Stimulated activated naive B cell treated with anti-CD40 and anti-IgM and Interleukin-4, amounts not matched to agents 10 μg/mL and 1 μg/mL and 100 μg/mL, for 72 hours (primary cell): Measurements from ENCODE around the gene PDE4A.
A peak's percentile ranks its signal among the peaks of the same experiment; 100 is the strongest.
"Not testable (repeated sequence)": the region's sequence is repeated elsewhere in the genome, so short reads cannot be mapped to it uniquely, and the experiment has no call there.

Experiments used
- ATAC-seq, 2 donors: fragments of 150-1000 bp; cut with Tn5 transposase; replicated peaks; 2 replicates each; pipeline ENCODE4 v1.10.0; 2021; ENCODE audit warnings: moderate library complexity in 1 of 2
- DNase-seq: peaks from one replicate; pipeline ENCODE4 v3.0.0; 2021
- H3K27ac Mint-ChIP-seq: one replicate; pipeline ENCODE4 v1.8.0; 2022; ENCODE audit warnings: mild to moderate bottlenecking, mixed read lengths
- H3K27me3 Mint-ChIP-seq, 2 donors: one replicate each; pipeline ENCODE4 v1.8.0; 2022; ENCODE audit warnings: mixed read lengths in 2 of 2
- H3K36me3 Mint-ChIP-seq, 2 donors: one replicate each; pipeline ENCODE4 v1.8.0; 2022; ENCODE audit warnings: mixed read lengths in 2 of 2, mild to moderate bottlenecking in 1 of 2
- H3K4me1 Mint-ChIP-seq, 2 donors: one replicate each; pipeline ENCODE4 v1.8.0; 2022; ENCODE audit warnings: mixed read lengths in 2 of 2, mild to moderate bottlenecking in 1 of 2
- H3K4me3 Mint-ChIP-seq, 2 donors: one replicate each; pipeline ENCODE4 v1.8.0; 2022; ENCODE audit warnings: mild to moderate bottlenecking in 2 of 2, mixed read lengths in 2 of 2, moderate library complexity in 1 of 2
- H3K9me3 Mint-ChIP-seq, 2 donors: one replicate each; pipeline ENCODE4 v1.8.0; 2022; ENCODE audit warnings: mixed read lengths in 2 of 2, mild to moderate bottlenecking in 1 of 2

The PDE4A gene

GRCh38 chr19:10452726-10453618 lies 32.6 kb downstream of the PDE4A start:
- H3K4me1 Mint-ChIP-seq: peaks cover 5% of the 10 kb centered on the region in 2 donors
- DNase-seq (no peak), ATAC-seq (no peak)
- no peaks in the 10 kb centered on the region for H3K9me3 Mint-ChIP-seq
- H3K36me3 Mint-ChIP-seq: peaks cover 31 to 47% of the 10 kb centered on the region in 2 donors
- no peak overlapping the region for H3K4me3 Mint-ChIP-seq
- H3K27me3 Mint-ChIP-seq: peaks cover 22 to 27% of the 10 kb centered on the region in 2 donors
- no peak overlapping the region for H3K27ac Mint-ChIP-seq

DNA sequence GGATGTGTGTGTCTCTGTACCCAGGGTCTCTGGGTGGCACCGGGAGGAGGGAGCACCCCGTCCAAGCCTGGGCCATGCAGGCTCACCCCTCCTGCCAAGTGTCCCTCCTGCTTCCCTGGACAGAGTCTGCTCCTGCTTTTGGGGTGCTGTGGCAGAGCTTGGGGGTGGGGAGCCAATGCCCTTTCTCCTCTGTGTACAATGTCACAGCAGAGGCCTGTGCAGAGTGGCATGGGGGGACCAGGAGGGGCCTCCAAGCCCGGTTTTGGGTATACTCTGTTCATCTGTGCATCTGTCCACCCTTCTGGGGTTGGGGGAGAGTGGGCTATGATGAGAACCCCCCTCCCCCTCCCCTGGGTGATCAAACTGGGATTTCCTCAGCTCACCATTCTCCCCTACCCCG lies 33.5 kb downstream of the PDE4A start:
- Mint-ChIP-seq H3K27me3 (peaks cover 22 to 25% of the 10 kb centered on the region in 2 donors), H3K4me3 (no peak overlapping the region), H3K36me3 (peaks cover 26 to 42% of the 10 kb centered on the region in 2 donors), H3K4me1 (peaks cover 5% of the 10 kb centered on the region in 2 donors), H3K27ac (peak overlapping the region; percentile 68), H3K9me3 (no peaks in the 10 kb centered on the region)
- DNase-seq (no peak), ATAC-seq (no peak)

DNA sequence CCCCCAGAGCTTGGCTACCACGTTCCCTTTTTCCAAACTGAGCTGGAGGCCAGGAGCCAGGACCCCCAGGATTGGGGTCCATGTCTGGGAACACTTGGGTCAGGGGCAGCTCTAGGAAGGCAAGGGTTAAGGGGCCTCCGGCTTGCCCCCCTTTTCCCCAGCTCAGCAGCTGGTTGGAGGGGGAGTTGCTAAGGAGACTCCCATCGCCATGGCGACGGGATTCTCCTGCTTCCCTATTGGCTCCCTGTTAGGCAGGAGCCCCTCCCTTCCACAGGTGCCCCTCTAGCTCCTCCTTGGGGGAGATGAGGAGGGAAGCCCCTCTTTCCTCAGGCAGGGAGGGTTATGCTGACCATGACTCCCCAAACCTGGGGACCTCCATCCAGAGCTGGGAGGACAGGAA lies 33.9 kb downstream of the PDE4A start:
- DNase-seq (no peak), ATAC-seq (no peak)
- H3K9me3 Mint-ChIP-seq: no peaks in the 10 kb centered on the region
- no peak overlapping the region for H3K4me3 Mint-ChIP-seq
- peaks cover 22 to 38% of the 10 kb centered on the region in 2 donors for H3K36me3 Mint-ChIP-seq
- H3K4me1 Mint-ChIP-seq: peaks cover 5% of the 10 kb centered on the region in 2 donors
- peaks cover 22 to 23% of the 10 kb centered on the region in 2 donors for H3K27me3 Mint-ChIP-seq
- no peak overlapping the region for H3K27ac Mint-ChIP-seq

DNA sequence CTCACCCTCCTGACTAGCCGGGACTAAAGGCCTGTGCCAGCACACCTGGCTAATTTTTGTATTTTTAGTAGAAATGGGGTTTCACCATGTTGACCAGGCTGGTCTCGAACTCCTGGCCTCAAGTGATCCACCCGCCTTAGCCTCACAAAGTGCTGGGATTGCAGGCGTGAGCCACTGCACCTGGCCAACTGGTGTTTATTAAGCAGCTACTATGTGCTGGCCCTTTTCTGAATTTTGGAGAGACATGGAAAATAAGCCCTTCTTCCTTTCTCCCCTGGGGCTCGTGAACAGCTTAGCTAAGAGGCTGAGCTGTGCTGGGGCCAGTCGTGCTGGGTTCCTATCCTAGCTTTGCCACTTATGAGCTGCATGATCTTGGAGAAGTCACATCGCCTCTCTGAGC lies 38.4 kb downstream of the PDE4A start:
- DNase-seq, H3K9me3 Mint-ChIP-seq, ATAC-seq, H3K27ac Mint-ChIP-seq, H3K4me3 Mint-ChIP-seq: not testable (repeated sequence)
- Mint-ChIP-seq H3K27me3 (peaks cover 6 to 12% of the 10 kb centered on the region in 2 donors), H3K4me1 (peaks cover 5 to 23% of the 10 kb centered on the region in 2 donors), H3K36me3 (peaks cover 18 to 27% of the 10 kb centered on the region in 2 donors)

DNA sequence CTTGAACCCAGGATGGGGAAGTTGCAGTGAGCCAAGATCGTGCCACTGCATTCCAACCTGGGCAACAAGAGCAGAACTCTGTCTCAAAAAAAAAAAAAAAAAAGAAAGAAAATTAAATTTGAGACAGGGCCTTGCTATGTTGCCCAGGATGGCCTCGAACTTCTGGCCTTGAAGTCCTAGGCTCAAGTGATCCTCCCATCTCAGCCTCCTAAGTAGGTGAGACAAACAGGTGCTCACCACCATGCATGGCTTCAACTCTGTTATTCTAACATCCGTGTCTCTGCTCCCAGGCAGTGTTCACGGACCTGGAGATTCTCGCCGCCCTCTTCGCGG lies 40.3 kb downstream of the PDE4A start:
- peaks cover 0 to 11% of the 10 kb centered on the region in 2 donors for H3K27me3 Mint-ChIP-seq
- DNase-seq: no peak
- H3K27ac Mint-ChIP-seq: peak overlapping the region; percentile 33
- H3K4me1 Mint-ChIP-seq: peaks cover 6 to 22% of the 10 kb centered on the region in 2 donors
- no peaks in the 10 kb centered on the region for H3K9me3 Mint-ChIP-seq
- peak overlapping the region; percentile 22 to 59 for H3K4me3 Mint-ChIP-seq
- no peak for ATAC-seq
- peaks cover 21 to 34% of the 10 kb centered on the region in 2 donors for H3K36me3 Mint-ChIP-seq

DNA sequence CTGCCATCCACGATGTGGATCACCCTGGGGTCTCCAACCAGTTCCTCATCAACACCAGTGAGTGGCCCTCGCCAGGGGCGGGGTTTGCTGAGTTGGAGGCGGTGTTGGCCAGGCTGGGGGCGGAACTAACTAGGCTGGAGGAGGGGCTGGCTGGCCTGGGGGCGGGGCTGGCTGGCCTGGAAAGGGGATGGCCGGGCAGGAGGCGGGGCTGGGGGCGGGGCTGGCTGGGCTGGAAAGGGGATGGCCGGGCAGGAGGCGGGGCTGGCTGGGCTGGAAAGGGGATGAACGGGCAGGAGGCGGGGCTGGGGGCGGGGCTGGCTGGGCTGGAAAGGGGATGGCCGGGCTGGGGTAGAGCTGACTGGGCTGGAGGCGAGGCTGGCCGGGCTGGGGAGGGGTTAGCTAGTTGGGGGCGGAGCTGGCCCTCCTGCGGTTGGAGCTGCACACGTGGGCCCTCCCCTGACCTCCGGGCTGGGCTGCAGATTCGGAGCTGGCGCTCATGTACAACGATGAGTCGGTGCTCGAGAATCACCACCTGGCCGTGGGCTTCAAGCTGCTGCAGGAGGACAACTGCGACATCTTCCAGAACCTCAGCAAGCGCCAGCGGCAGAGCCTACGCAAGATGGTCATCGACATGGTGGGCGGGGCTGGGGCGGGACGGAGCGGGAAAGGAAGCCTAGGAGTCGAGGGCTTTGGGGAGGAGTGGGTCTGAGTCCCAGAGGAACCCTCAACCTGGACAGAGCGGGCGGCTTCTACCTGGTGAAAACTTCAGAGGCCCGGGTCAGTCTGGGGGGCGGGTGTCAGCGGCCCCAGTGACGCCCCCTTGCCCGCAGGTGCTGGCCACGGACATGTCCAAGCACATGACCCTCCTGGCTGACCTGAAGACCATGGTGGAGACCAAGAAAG lies 41.0 kb downstream of the PDE4A start:
- peaks cover 19 to 30% of the 10 kb centered on the region in 2 donors for H3K36me3 Mint-ChIP-seq
- H3K9me3 Mint-ChIP-seq: no peaks in the 10 kb centered on the region
- DNase-seq: peak; percentile 84
- H3K4me1 Mint-ChIP-seq: peaks cover 6 to 22% of the 10 kb centered on the region in 2 donors
- H3K27me3 Mint-ChIP-seq: peaks cover 0 to 11% of the 10 kb centered on the region in 2 donors
- peak; percentile 98 to 99 for ATAC-seq
- peak overlapping the region; percentile 59 to 68 for H3K4me3 Mint-ChIP-seq
- peak overlapping the region; percentile 33 for H3K27ac Mint-ChIP-seq

- H3K27me3 Mint-ChIP-seq: peaks cover 3 to 11% of the 10 kb centered on the region in 2 donors
- not testable (repeated sequence) for H3K9me3 Mint-ChIP-seq, ATAC-seq, DNase-seq, H3K27ac Mint-ChIP-seq
- H3K36me3 Mint-ChIP-seq: peaks cover 25 to 35% of the 10 kb centered on the region in 2 donors
- peaks cover 6 to 22% of the 10 kb centered on the region in 2 donors for H3K4me1 Mint-ChIP-seq
- H3K4me3 Mint-ChIP-seq: peak overlapping the region; percentile 49 to 68
These were observed 41.7 kb downstream of the PDE4A start for GRCh38 chr19:10462042-10462441.

GRCh38 chr19:10462557-10462956 lies 42.2 kb downstream of the PDE4A start:
- DNase-seq (no peak), ATAC-seq (no peak)
- peaks cover 25 to 34% of the 10 kb centered on the region in 2 donors for H3K36me3 Mint-ChIP-seq
- peaks cover 6 to 22% of the 10 kb centered on the region in 2 donors for H3K4me1 Mint-ChIP-seq
- H3K27me3 Mint-ChIP-seq: peaks cover 3 to 11% of the 10 kb centered on the region in 2 donors
- H3K4me3 Mint-ChIP-seq: no peak overlapping the region
- no peak overlapping the region for H3K27ac Mint-ChIP-seq
- no peaks in the 10 kb centered on the region for H3K9me3 Mint-ChIP-seq

- Mint-ChIP-seq H3K27ac (no peak overlapping the region), H3K9me3 (no peaks in the 10 kb centered on the region), H3K36me3 (peaks cover 38 to 49% of the 10 kb centered on the region in 2 donors), H3K27me3 (peaks cover 11 to 19% of the 10 kb centered on the region in 2 donors), H3K4me1 (peaks cover 6 to 22% of the 10 kb centered on the region in 2 donors), H3K4me3 (no peak overlapping the region)
- no peak for DNase-seq
- no peak for ATAC-seq
These were observed 44.1 kb downstream of the PDE4A start for GRCh38 chr19:10464456-10464855.

DNA sequence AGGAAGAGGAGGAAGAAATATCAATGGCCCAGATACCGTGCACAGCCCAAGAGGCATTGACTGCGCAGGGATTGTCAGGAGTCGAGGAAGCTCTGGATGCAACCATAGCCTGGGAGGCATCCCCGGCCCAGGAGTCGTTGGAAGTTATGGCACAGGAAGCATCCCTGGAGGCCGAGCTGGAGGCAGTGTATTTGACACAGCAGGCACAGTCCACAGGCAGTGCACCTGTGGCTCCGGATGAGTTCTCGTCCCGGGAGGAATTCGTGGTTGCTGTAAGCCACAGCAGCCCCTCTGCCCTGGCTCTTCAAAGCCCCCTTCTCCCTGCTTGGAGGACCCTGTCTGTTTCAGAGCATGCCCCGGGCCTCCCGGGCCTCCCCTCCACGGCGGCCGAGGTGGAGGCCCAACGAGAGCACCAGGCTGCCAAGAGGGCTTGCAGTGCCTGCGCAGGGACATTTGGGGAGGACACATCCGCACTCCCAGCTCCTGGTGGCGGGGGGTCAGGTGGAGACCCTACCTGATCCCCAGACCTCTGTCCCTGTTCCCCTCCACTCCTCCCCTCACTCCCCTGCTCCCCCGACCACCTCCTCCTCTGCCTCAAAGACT lies 46.9 kb downstream of the PDE4A start:
- peaks cover 36 to 42% of the 10 kb centered on the region in 2 donors for H3K36me3 Mint-ChIP-seq
- no peak for DNase-seq
- H3K27me3 Mint-ChIP-seq: peaks cover 11 to 21% of the 10 kb centered on the region in 2 donors
- H3K4me3 Mint-ChIP-seq: no peak overlapping the region
- H3K9me3 Mint-ChIP-seq: no peaks in the 10 kb centered on the region
- no peak for ATAC-seq
- H3K27ac Mint-ChIP-seq: no peak overlapping the region
- H3K4me1 Mint-ChIP-seq: peaks cover 1 to 7% of the 10 kb centered on the region in 2 donors

DNA sequence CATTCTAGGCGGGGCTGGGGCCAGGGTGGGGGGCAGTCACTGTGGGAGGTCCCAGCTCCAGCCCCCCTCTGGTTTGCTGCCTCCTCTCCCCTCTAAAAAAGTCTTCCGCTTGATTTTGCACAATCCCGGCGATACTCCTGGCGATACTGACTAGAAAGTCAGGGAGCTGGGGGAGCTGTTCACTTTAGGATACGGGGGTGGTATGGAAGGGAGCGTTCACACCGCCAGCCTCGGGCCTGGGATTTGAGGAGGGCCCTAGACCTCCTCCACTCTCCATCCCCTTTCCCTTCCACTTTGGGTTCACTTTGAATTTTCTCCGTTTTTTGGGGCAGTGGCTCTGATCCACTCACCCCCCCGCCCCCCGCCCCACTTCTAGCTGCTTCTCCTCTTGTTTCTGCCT lies 47.8 kb downstream of the PDE4A start:
- Mint-ChIP-seq H3K27me3 (peaks cover 11 to 13% of the 10 kb centered on the region in 2 donors), H3K9me3 (no peaks in the 10 kb centered on the region), H3K4me3 (no peak overlapping the region), H3K4me1 (peaks cover under 1 to 1% of the 10 kb centered on the region in 2 donors), H3K36me3 (peaks cover 30 to 34% of the 10 kb centered on the region in 2 donors), H3K27ac (no peak overlapping the region)
- no peak for DNase-seq
- no peak for ATAC-seq

- Mint-ChIP-seq H3K4me1 (peaks cover 0 to 5% of the 10 kb centered on the region in 2 donors), H3K27ac (peak overlapping the region; percentile 82), H3K36me3 (peaks cover 15 to 20% of the 10 kb centered on the region in 2 donors), H3K27me3 (peaks cover 13 to 17% of the 10 kb centered on the region in 2 donors), H3K9me3 (no peaks in the 10 kb centered on the region), H3K4me3 (no peak overlapping the region)
- DNase-seq: no peak
- peak; percentile 64 to 68 for ATAC-seq
These were observed 51.6 kb downstream of the PDE4A start for GRCh38 chr19:10471909-10472308.

DNA sequence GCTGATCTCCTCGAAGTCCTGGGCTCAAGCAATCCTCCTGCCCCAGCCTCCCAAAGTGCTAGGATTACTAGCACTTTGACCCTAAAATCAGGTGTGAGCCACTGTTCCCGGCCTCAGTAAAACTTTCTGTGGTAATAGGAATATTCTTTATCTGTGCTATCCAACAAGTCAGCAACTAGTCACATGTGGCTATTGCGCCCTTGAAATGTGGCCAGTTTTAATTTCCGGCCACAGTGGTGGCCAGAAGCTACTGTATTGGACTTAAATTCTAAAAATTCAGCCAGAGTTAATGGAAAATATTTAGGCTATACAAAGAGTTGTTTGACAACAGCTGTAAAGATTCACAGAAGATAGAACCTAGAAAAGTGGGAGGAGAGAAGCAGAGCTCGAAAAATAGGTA lies 52.9 kb downstream of the PDE4A start:
- peaks cover 13 to 17% of the 10 kb centered on the region in 2 donors for H3K27me3 Mint-ChIP-seq
- DNase-seq (no peak), ATAC-seq (no peak)
- H3K9me3 Mint-ChIP-seq: no peaks in the 10 kb centered on the region
- H3K4me1 Mint-ChIP-seq: peaks cover 0 to 5% of the 10 kb centered on the region in 2 donors
- H3K36me3 Mint-ChIP-seq: peaks cover 9 to 14% of the 10 kb centered on the region in 2 donors
- no peak overlapping the region for H3K27ac Mint-ChIP-seq
- no peak overlapping the region for H3K4me3 Mint-ChIP-seq

DNA sequence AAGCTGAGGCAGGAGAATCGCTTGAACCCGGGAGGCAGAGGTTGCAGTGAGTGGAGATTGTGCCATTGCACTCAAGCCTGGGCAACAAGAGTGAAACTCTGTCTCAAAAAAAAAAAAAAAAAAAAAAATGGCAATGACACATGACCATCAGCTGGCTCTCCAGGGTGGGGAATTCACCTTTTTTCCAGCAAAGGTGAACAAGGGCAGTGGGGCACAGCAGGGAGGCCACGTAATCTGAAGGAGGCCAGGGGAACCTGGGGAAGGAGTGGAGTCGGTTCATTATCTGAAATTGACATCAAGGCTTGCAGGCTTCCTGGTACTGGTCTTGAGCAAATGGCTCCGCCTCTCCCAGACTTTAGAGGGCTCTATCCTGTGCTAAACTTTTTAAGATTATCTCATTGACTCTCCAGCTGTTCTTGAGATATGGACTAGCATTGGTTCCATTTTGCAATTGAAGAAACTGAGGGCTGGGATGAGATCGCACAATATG lies 54.7 kb downstream of the PDE4A start:
- H3K27ac Mint-ChIP-seq: no peak overlapping the region
- ATAC-seq (peak; percentile 46 to 65), DNase-seq (no peak)
- H3K36me3 Mint-ChIP-seq: no peaks in the 10 kb centered on the region
- H3K4me3 Mint-ChIP-seq: no peak overlapping the region
- H3K9me3 Mint-ChIP-seq: no peaks in the 10 kb centered on the region
- peaks cover 7 to 16% of the 10 kb centered on the region in 2 donors for H3K4me1 Mint-ChIP-seq
- H3K27me3 Mint-ChIP-seq: peaks cover 5 to 6% of the 10 kb centered on the region in 2 donors
